H1 (cell line): ENCODE measurements around the gene VSX2. TPM values are rescaled to one million over a fixed set of nuclear protein-coding genes. Genes with fewer than 3 reads are reported as not detected.

ENCODE experiments used
- CTCF ChIA-PET: fragments of 300-600 bp; sonication (Branson Sonifier 250); formaldehyde crosslinking; loops from one replicate; lab custom pipeline; 2021; ENCODE audit not compliant: partially characterized antibody; lab: Charles Lee
- POLR2A ChIA-PET: fragments of 300-600 bp; sonication (Branson Sonifier 250); formaldehyde crosslinking; loops from one replicate; lab custom pipeline; 2021; ENCODE audit warnings: inconsistent platforms; ENCODE audit not compliant: partially characterized antibody; lab: Charles Lee
- DNase-seq, 2 experiments: peaks; one replicate each; pipeline versions ENCODE4 v3.0.0 to v3.0.0-alpha.2; 2010 to 2022; ENCODE audit warnings: low spot score in 2 of 2, low read depth in 1 of 2, mixed read lengths in 1 of 2
- FAIRE-seq: peaks from 2 replicates; lab custom pipeline; 2011; peaks lifted over from hg19 to GRCh38; lab: Jason Lieb, UNC
- H2AFZ ChIP-seq: 2 replicates; pipeline ENCODE4 v1.8.1; 2012; ENCODE audit warnings: low read length, inconsistent platforms
- H2AK5ac ChIP-seq: 2 replicates; pipeline ENCODE4 v1.6.1; 2013; ENCODE audit warnings: low read depth, low read length
- H2BK120ac ChIP-seq: replicated peaks from 2 replicates; pipeline ENCODE3; 2013; ENCODE audit warnings: low read depth, low read length, inconsistent platforms
- H2BK12ac ChIP-seq: 2 replicates; pipeline ENCODE4 v1.6.1; 2013; ENCODE audit warnings: low read depth, low read length
- H2BK15ac ChIP-seq: 2 replicates; pipeline ENCODE4 v1.6.1; 2013; ENCODE audit warnings: low read length
- H2BK20ac ChIP-seq: 2 replicates; pipeline ENCODE4 v1.6.1; 2013; ENCODE audit warnings: low read length
- H2BK5ac ChIP-seq: 2 replicates; pipeline ENCODE4 v1.6.1; 2013; ENCODE audit warnings: low read depth, low read length
- H3K14ac ChIP-seq: 2 replicates; pipeline ENCODE4 v1.6.1; 2013; ENCODE audit warnings: inconsistent platforms; ENCODE audit not compliant: insufficient read length
- H3K18ac ChIP-seq: 2 replicates; pipeline ENCODE4 v1.6.1; 2013; ENCODE audit warnings: low read length; ENCODE audit errors: extremely low read depth
- H3K23ac ChIP-seq: 2 replicates; pipeline ENCODE4 v1.6.1; 2013; ENCODE audit warnings: inconsistent platforms; ENCODE audit not compliant: insufficient read length
- H3K23me2 ChIP-seq: 2 replicates; pipeline ENCODE4 v1.6.1; 2013; ENCODE audit warnings: low read depth, low read length
- H3K27ac ChIP-seq: 2 replicates; pipeline ENCODE4 v1.6.1; 2011; ENCODE audit warnings: low read depth, low read length, inconsistent platforms
- H3K27me3 ChIP-seq, 4 experiments: replicated peaks in 1 of 4; 1 replicate in 1 of 4; 2 replicates in 3 of 4; pipeline versions ENCODE4 v1.6.1 to v1.8.1; 2011 to 2013; ENCODE audit warnings: low read length in 3 of 4, mild to moderate bottlenecking in 3 of 4, inconsistent platforms in 2 of 4, mixed read lengths in 2 of 4, moderate library complexity in 1 of 4; ENCODE audit not compliant: control insufficient read depth in 3 of 4, insufficient read depth in 3 of 4; ENCODE audit errors: extremely low read depth in 1 of 4
- H3K36me3 ChIP-seq, 4 experiments: 2 replicates each; pipeline versions ENCODE4 v1.6.1 to v1.8.1; 2011 to 2013; ENCODE audit warnings: mild to moderate bottlenecking in 4 of 4, low read length in 3 of 4, moderate library complexity in 2 of 4, control low read depth in 1 of 4, inconsistent platforms in 1 of 4; ENCODE audit not compliant: insufficient read depth in 4 of 4, control insufficient read depth in 2 of 4
- H3K4ac ChIP-seq: replicated peaks from 2 replicates; pipeline ENCODE3; 2013; ENCODE audit warnings: low read length, low read depth, mixed read lengths, inconsistent platforms; ENCODE audit not compliant: insufficient read length
- H3K4me1 ChIP-seq, 4 experiments: replicated peaks in 1 of 4; 1 replicate in 1 of 4; 2 replicates in 3 of 4; pipeline versions ENCODE4 v1.6.1 to v1.8.1; 2011 to 2013; ENCODE audit warnings: low read length in 3 of 4, inconsistent platforms in 2 of 4, mixed read lengths in 1 of 4; ENCODE audit not compliant: insufficient read depth in 4 of 4, control insufficient read depth in 3 of 4
- H3K4me2 ChIP-seq, 2 experiments: 2 replicates each; pipeline versions ENCODE4 v1.6.1 to v1.8.1; 2011 to 2013; ENCODE audit warnings: low read depth in 2 of 2, low read length in 2 of 2, control low read depth in 1 of 2, inconsistent platforms in 1 of 2, mild to moderate bottlenecking in 1 of 2; ENCODE audit not compliant: insufficient read depth in 1 of 2
- H3K4me3 ChIP-seq, 4 experiments: fragments of 200-600, 300-600 bp in 1 of 4; sonication (generic), shearing (Covaris generic), sonication (Bioruptor Twin) in 1 of 4; 2 replicates each; pipeline versions ENCODE4 v1.5.1 to v1.8.1; 2011 to 2016; ENCODE audit warnings: low read length in 4 of 4, low read depth in 3 of 4, control low read depth in 2 of 4, inconsistent platforms in 2 of 4, mild to moderate bottlenecking in 2 of 4, mixed read lengths in 1 of 4, moderate library complexity in 1 of 4; ENCODE audit not compliant: insufficient read depth in 2 of 4; ENCODE audit errors: extremely low read depth in 1 of 4
- H3K56ac ChIP-seq: replicated peaks from 2 replicates; pipeline ENCODE3; 2013; ENCODE audit warnings: low read depth, mild to moderate bottlenecking, mixed read lengths, low read length, inconsistent platforms; ENCODE audit not compliant: insufficient read length
- H3K79me1 ChIP-seq: 2 replicates; pipeline ENCODE4 v1.6.1; 2013; ENCODE audit warnings: low read depth, low read length, control low read depth
- H3K79me2 ChIP-seq, 2 experiments: 2 replicates each; pipeline versions ENCODE4 v1.6.1 to v1.8.1; 2012 to 2013; ENCODE audit warnings: low read length in 2 of 2, mild to moderate bottlenecking in 2 of 2, inconsistent platforms in 1 of 2; ENCODE audit not compliant: insufficient read depth in 2 of 2, control insufficient read depth in 1 of 2
- H3K9ac ChIP-seq, 4 experiments: replicated peaks in 1 of 4; 1 replicate in 1 of 4; 2 replicates in 3 of 4; pipeline versions ENCODE4 v1.6.1 to v1.8.1; 2011 to 2013; ENCODE audit warnings: low read depth in 3 of 4, low read length in 3 of 4, control low read depth in 2 of 4, mild to moderate bottlenecking in 2 of 4, moderate library complexity in 2 of 4, inconsistent platforms in 1 of 4; ENCODE audit errors: extremely low read depth in 1 of 4
- H3K9me3 ChIP-seq, 2 experiments: 2 replicates each; pipeline versions ENCODE4 v1.6.1 to v1.8.1; 2012 to 2013; ENCODE audit warnings: mild to moderate bottlenecking in 2 of 2, moderate library complexity in 2 of 2, control low read depth in 1 of 2, inconsistent platforms in 1 of 2, low read depth in 1 of 2, low read length in 1 of 2, mixed read lengths in 1 of 2; ENCODE audit not compliant: insufficient read depth in 2 of 2
- H4K20me1 ChIP-seq, 2 experiments: replicated peaks in 1 of 2; 2 replicates each; pipeline versions ENCODE3 to v1.8.1; 2011 to 2013; ENCODE audit warnings: inconsistent platforms in 2 of 2, low read length in 2 of 2, mild to moderate bottlenecking in 1 of 2; ENCODE audit not compliant: insufficient read depth in 2 of 2, control insufficient read depth in 1 of 2
- H4K5ac ChIP-seq: 2 replicates; pipeline ENCODE4 v1.6.1; 2013; ENCODE audit warnings: low read length, low read depth, mixed read lengths, inconsistent platforms; ENCODE audit not compliant: insufficient read length
- H4K8ac ChIP-seq: 2 replicates; pipeline ENCODE4 v1.8.0; 2013; ENCODE audit warnings: mild to moderate bottlenecking, moderate library complexity, low read length, inconsistent platforms; ENCODE audit not compliant: insufficient read depth; ENCODE audit errors: extremely low read depth
- H4K91ac ChIP-seq: replicated peaks from 2 replicates; pipeline ENCODE3; 2013; ENCODE audit warnings: low read length, mixed read lengths, inconsistent platforms; ENCODE audit not compliant: insufficient read length
- RAD21 ChIP-seq, 2 experiments: IDR thresholded peaks in 1 of 2; conservative IDR thresholded peaks in 1 of 2; 2 replicates each; pipeline ENCODE4 v1.6.1; 2011; ENCODE audit warnings: low read depth in 2 of 2, low read length in 2 of 2, improper control_type of control experiment in 1 of 2, inconsistent platforms in 1 of 2, mild to moderate bottlenecking in 1 of 2, moderate library complexity in 1 of 2
- WGBS, 2 experiments: shearing (Covaris generic) in 1 of 2; methylation state at CpG; one replicate each; pipeline versions ENCODE4 v1.1.6 to v1.1.7; 2013 to 2015; ENCODE audit warnings: low lambda C conversion rate in 2 of 2, mixed read lengths in 2 of 2, inconsistent platforms in 1 of 2, low coverage in 1 of 2, missing lambda C conversion rate in 1 of 2; ENCODE audit not compliant: insufficient replicate concordance in 2 of 2, insufficient coverage in 1 of 2, insufficient read length in 1 of 2; ENCODE audit errors: extremely low coverage in 1 of 2, missing lambda C conversion rate in 1 of 2; 5-methylcytosine and 5-hydroxymethylcytosine counted together
- polyA plus RNA-seq, 7 experiments: library from polyadenylated mRNA; depleted of rRNA in 3 of 7; stranded (reverse) in 5 of 7; unstranded in 2 of 7; fragments of >200 nt in 5 of 7; fragments of 200-250 nt in 2 of 7; gene quantifications; 1 replicate in 5 of 7; 2 replicates in 1 of 7; 4 replicates in 1 of 7; pipeline versions ENCODE4 v1.2.1 to v1.2.3, GENCODE V29; 2011 to 2013; ENCODE audit warnings: missing spikeins in 2 of 7, mixed read lengths in 2 of 7
- total RNA-seq: library from RNA; stranded (reverse); fragmentation: NEBNext Ultra II Directional; extraction: Animal tissue kit (Norgen Biotek cat#: 25700); gene quantifications from 2 replicates; pipeline ENCODE4 v1.2.1, GENCODE V29; 2021
- TF ChIP-seq, protein P1 (sequence below): IDR thresholded peaks from 2 replicates; pipeline ENCODE4 v1.6.1; 2011; ENCODE audit warnings: low read length, improper control_type of control experiment
- TF ChIP-seq, protein P2 (sequence below), 3 experiments: IDR thresholded peaks; 1 replicate in 2 of 3; 2 replicates in 1 of 3; pipeline versions ENCODE4 v1.5.1 to v1.6.1; 2011; ENCODE audit warnings: low read length in 3 of 3, mild to moderate bottlenecking in 3 of 3, inconsistent platforms in 2 of 3, low read depth in 1 of 3, moderate library complexity in 1 of 3; ENCODE audit not compliant: insufficient read depth in 1 of 3; ENCODE audit errors: control extremely low read depth in 1 of 3

The VSX2 gene
- total and polyA plus RNA-seq, 2 of the 8 experiments (the other 6 are each of a cell fraction or from before 2014, with no cell fraction given), result 0.08 to 0.22 TPM

DNA sequence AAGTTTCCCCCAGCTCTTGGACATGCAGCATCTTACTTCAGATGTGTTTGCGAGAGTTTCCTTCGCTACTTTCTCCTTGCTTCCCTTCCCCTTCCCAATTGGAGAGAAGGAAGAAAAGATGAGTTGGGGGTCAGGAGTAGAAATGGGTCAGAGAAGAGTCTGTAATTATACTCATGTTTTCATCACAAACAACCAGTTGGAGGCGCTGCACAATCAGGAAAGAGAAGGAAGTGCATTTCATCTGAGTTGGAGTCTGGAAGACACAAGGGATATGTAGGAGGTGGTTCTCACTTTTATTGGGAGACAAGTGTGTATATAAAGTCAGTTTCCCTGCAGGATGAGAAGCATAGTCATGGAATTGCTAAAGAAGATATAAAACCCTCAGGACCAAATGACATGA, 31.3 kb upstream of the VSX2 start:
- no peak for DNase-seq
- no peak overlapping the region for H3K9ac ChIP-seq
- WGBS, 2 experiments, result 59% methylated on average over 3 of the region's 3 CpGs; no CpG with 5 or more reads in 1 of the 2 experiments
- H3K27ac ChIP-seq, result no peak overlapping the region
- H3K79me1 ChIP-seq, result no peaks in the 10 kb centered on the region
- H2BK120ac ChIP-seq, result no peak overlapping the region
- H2BK20ac ChIP-seq, result no peak overlapping the region
- no peak overlapping the region for H4K91ac ChIP-seq
- H2BK5ac ChIP-seq, result no peak overlapping the region
- H3K23ac ChIP-seq, result no peak overlapping the region
- no peaks in the 10 kb centered on the region for H3K79me2 ChIP-seq
- H2AK5ac ChIP-seq, result no peak overlapping the region
- no peaks in the 10 kb centered on the region for H3K9me3 ChIP-seq
- H3K4me2 ChIP-seq, result no peak overlapping the region
- H3K4me1 ChIP-seq, result peaks cover 0 to 2% (median 0%) of the 10 kb centered on the region in 4 experiments; a peak in 1 of 7 replicates
- no peak overlapping the region for H4K8ac ChIP-seq
- no peak overlapping the region for H3K14ac ChIP-seq
- no peak overlapping the region for H2BK12ac ChIP-seq
- POLR2A ChIA-PET, result interaction anchor here (0.6 kb wide), 1 partner anchor 203 kb away, joined by 3 read pairs; no protein-coding TSS in a partner anchor
- no peak overlapping the region for H3K56ac ChIP-seq
- H4K20me1 ChIP-seq, result no peaks in the 10 kb centered on the region
- peaks cover 0 to 3% (median 0%) of the 10 kb centered on the region in 4 experiments; a peak in 1 of 8 replicates for H3K36me3 ChIP-seq
- FAIRE-seq, result peak; percentile 88
- no peak overlapping the region for H4K5ac ChIP-seq
- H2BK15ac ChIP-seq, result no peak overlapping the region
- no peak overlapping the region for H3K4ac ChIP-seq
- H3K18ac ChIP-seq, result no peak overlapping the region
- CTCF ChIA-PET, result interaction anchor here (0.7 to 7.9 kb wide), 29 partner anchors 9 to 300 kb away, joined by 3 to 123 read pairs (median 4); partner anchors contain the start of gene VSX2
- no peaks in the 10 kb centered on the region for H3K23me2 ChIP-seq
- TF ChIP-seq, protein P1, sequence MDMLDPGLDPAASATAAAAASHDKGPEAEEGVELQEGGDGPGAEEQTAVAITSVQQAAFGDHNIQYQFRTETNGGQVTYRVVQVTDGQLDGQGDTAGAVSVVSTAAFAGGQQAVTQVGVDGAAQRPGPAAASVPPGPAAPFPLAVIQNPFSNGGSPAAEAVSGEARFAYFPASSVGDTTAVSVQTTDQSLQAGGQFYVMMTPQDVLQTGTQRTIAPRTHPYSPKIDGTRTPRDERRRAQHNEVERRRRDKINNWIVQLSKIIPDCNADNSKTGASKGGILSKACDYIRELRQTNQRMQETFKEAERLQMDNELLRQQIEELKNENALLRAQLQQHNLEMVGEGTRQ, result no peak
- TF ChIP-seq, protein P2, sequence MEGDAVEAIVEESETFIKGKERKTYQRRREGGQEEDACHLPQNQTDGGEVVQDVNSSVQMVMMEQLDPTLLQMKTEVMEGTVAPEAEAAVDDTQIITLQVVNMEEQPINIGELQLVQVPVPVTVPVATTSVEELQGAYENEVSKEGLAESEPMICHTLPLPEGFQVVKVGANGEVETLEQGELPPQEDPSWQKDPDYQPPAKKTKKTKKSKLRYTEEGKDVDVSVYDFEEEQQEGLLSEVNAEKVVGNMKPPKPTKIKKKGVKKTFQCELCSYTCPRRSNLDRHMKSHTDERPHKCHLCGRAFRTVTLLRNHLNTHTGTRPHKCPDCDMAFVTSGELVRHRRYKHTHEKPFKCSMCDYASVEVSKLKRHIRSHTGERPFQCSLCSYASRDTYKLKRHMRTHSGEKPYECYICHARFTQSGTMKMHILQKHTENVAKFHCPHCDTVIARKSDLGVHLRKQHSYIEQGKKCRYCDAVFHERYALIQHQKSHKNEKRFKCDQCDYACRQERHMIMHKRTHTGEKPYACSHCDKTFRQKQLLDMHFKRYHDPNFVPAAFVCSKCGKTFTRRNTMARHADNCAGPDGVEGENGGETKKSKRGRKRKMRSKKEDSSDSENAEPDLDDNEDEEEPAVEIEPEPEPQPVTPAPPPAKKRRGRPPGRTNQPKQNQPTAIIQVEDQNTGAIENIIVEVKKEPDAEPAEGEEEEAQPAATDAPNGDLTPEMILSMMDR (IDR thresholded peaks at IDR 0.05; ENCODE audit: control extremely low read depth in 1 of 3, insufficient read depth in 1 of 3, low read depth in 1 of 3, low read length in 3 of 3), result peak in 2 of 3 experiments; percentile 82 to 84; a peak in 3 of 4 replicates
- TF ChIP-seq RAD21 (IDR thresholded peaks at IDR 0.05 in 1 of 2, conservative IDR thresholded peaks at IDR 0.05 in 1 of 2; ENCODE audit: low read depth in 2 of 2, low read length in 2 of 2), result peak; percentile 87 to 91
- H3K27me3 ChIP-seq, result no peaks in the 10 kb centered on the region
- no peak overlapping the region for H2AFZ ChIP-seq
- H3K4me3 ChIP-seq, result no peak overlapping the region
